ENCODE results near the gene SHC1.
A peak's percentile ranks its signal among the peaks of the same experiment; 100 is the strongest.

Gene SHC1

DNA sequence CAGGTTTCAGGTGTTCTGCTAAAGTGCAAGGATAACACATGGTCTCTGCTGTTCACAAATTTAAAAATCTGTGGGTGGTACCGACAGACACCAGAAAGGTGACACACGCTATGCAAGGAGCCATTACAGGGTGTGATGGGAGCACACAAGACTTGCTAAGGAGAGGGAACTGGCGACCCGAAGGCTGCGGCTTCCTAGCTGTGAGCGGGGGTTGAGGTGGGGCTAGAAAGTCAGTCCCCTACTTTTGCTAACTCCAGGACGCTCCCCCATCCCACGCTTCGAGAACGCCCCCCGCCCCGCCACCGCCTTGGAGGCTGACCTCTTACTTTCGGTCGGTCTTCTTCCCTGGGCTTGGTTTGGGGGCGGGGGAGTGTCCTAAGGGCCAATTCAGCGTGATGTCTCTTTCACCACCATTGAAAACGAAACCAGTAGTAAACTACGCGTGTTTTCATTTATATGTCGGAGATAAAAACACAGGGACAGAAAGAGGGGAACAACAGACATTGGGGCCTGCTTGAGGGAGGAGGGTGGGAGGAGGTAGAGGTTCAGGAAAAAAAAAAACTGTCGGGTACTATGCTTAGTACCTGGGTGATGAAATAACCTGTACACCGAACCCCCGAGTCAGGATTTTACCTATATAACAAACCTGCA lies 5.0 kb upstream of the SHC1 start:
- Mint-ChIP-seq H3K36me3 (ENCODE audit: low read depth) (peaks cover 19% of the 10 kb centered on the region), H3K27ac (no peak overlapping the region), H3K9me3 (no peaks in the 10 kb centered on the region), H3K4me1 (ENCODE audit: low read depth) (peaks cover 32% of the 10 kb centered on the region), H3K27me3 (no peaks in the 10 kb centered on the region), H3K4me3 (no peak overlapping the region)
- peak; percentile 78 for DNase-seq

DNA sequence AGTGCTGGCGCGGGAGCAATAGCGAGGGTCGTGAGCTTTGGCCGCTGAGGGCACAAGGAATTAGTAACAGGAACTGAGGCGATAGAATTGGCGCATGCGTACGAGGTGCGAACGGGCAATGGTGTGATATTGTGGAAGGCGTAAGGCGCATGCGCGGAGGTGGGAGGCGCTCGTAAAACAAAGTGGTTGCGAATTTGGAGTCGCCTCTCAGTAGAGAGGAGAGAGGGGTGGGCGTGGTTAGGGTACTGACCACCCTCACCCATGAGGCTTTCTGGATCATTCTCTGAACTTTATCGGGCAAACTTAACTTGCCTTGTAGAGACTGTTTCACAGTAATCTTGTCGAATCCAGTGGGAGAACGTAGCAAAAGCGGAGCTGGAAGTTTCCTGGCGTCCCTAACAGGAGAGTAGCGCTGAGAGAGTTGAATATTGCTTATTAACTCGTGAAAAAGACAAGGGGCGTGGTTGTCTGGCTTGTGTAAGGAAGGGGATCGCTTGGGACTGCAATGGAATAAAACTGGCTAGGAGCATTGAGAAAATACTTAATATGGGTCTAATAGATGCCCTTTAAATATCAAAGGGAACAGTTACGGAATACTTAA lies 4.4 kb upstream of the SHC1 start:
- H3K27me3 Mint-ChIP-seq: no peaks in the 10 kb centered on the region
- H3K27ac Mint-ChIP-seq: no peak overlapping the region
- peaks cover 19% of the 10 kb centered on the region for H3K36me3 Mint-ChIP-seq (ENCODE audit: low read depth)
- peak; percentile 94 for DNase-seq
- peaks cover 32% of the 10 kb centered on the region for H3K4me1 Mint-ChIP-seq (ENCODE audit: low read depth)
- H3K9me3 Mint-ChIP-seq: no peaks in the 10 kb centered on the region
- H3K4me3 Mint-ChIP-seq: no peak overlapping the region

DNA sequence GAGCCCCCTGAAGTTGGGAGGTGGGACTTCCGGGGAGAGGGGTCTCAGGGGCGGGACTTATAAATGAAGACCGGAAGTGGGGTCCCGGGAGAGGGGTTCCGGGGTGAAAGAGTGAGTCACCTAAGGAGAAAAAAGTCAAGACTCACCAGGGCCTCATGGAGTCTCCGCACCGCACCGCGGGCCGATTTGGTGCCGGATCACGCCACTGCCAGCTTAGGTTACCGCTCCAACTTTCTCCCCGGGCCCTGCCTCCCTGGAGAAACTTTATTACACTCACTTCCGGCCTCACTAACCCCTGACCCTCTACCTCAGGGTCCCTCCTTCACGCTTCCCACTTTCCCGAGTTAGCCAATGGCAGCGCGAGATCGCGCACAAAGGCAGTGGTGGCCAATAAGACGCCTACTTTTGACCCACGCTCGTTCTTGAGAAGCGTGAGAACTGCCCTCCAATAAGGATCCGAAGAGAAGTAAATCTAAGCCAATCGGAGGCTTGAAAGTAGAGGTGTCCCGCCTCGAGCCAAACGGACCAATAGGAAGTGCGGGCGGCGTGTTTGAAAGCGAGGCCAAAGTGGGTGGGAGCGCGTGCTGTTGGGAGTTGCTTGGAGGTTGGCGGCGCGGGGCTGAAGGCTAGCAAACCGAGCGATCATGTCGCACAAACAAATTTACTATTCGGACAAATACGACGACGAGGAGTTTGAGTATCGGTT lies 3.7 kb upstream of the SHC1 start, which contains the start of gene CKS1B:
Gene CKS1B, plus strand, starts transcription at position 580 of the 706 bp plus-strand sequence. Its CDS starts 65 bp downstream, at position 645.
- Mint-ChIP-seq H3K27ac (no peak within 1 kb of the TSS), H3K36me3 (ENCODE audit: low read depth) (peaks cover 24% of the 10 kb centered on the region), H3K27me3 (no peaks in the 10 kb centered on the region), H3K4me1 (ENCODE audit: low read depth) (peaks cover 35% of the 10 kb centered on the region), H3K4me3 (no peak within 1 kb of the TSS), H3K9me3 (no peaks in the 10 kb centered on the region)
- no peak for DNase-seq

DNA sequence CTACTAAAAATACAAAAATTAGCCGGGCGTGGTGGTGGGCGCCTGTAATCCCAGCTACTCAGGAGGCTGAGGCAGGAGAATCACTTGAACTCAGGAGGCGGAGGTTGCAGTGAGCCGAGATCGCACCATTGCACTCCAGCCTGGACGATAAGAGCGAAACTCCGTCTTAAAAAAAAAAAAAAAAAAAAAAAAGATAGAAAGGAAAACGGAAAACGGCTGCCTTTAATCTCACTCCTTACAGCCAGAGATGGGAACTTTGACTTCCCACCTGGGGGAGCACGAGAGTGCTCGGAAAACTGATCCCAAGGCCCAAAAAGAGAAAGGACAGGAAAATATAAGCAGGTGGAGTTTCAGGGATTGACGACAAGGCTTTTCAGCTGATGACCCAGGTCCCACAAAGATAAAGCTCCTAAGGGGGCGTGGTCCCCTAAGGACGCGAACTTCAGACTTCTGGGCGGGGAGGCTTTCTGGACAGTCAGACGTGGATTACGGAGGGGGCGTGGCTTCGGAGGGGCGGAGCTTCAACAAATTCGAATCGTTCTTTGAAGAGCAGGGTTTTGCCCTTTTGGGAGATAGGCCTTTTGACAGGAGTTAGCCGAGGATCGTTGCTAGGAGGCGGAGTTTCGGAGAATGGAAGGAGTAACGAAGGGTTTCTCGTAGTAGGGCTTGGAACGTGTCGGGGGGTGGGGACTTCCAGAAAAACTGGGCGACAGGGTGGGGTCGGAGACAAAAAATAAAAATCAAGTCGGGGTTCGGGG lies 3.0 kb upstream of the SHC1 start:
- no peak overlapping the region for H3K4me3 Mint-ChIP-seq
- H3K36me3 Mint-ChIP-seq (ENCODE audit: low read depth): peaks cover 31% of the 10 kb centered on the region
- H3K4me1 Mint-ChIP-seq (ENCODE audit: low read depth): peaks cover 39% of the 10 kb centered on the region
- peak; percentile 93 for DNase-seq
- H3K9me3 Mint-ChIP-seq: no peaks in the 10 kb centered on the region
- H3K27ac Mint-ChIP-seq: no peak overlapping the region
- H3K27me3 Mint-ChIP-seq: no peaks in the 10 kb centered on the region

DNA sequence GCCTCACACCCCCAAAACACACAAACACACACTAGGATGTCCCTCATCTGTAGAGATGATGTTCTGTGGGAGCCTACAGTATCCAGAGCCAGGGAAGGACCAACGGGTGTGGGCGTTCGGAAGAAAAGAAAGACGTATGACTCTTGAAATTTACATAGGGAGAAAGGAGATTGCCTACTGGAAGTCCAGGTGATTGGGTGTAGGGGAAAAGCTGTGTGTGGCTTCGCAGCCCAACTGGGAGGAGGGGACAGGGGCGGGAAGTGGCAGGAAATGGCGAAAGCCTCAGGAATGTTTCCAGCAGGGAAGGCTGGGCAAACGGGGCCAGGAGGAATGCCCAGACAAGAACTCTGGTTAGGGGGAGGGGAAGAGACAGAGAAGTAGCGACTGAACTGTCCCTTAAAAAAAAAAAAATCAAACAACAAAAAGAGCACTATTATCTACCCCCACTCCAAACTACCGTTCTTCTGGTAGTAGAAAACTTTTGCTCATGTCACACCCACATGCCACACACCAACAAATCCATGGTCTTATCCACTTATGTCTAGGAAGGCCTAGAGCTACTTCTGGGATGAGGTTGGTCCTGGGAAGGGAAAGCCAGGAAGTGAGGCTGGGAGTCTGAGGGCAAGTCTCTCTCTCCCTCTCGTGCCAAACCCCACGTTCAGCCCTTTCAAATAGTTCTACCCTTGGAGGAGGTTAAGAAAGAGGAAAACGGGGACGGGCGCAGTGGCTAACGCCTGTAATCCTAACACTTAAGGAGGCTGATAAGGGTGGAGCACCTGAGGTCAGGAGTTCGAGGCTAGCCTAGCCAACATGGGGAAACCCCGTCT lies 2.2 kb upstream of the SHC1 start:
- DNase-seq: no peak
- Mint-ChIP-seq H3K36me3 (ENCODE audit: low read depth) (peaks cover 39% of the 10 kb centered on the region), H3K4me1 (ENCODE audit: low read depth) (peaks cover 37% of the 10 kb centered on the region), H3K4me3 (no peak overlapping the region), H3K27ac (no peak overlapping the region), H3K27me3 (no peaks in the 10 kb centered on the region), H3K9me3 (no peaks in the 10 kb centered on the region)

DNA sequence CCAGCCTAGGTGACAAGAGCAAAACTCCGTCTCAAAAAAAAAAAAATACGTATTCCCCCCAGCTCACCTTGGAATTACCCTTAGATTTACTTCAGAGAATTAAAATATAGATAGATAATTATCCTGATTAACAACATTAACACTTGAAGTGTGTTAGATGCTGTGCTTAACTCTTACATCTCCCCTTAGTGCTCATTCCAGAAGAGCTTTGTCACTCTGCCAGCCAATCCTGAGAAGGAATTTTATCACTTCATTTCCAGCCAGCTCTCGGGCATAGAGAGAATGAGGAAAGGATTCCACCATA lies 1.6 kb upstream of the SHC1 start:
- Mint-ChIP-seq H3K27me3 (no peaks in the 10 kb centered on the region), H3K4me1 (ENCODE audit: low read depth) (peaks cover 33% of the 10 kb centered on the region), H3K27ac (no peak overlapping the region), H3K9me3 (no peaks in the 10 kb centered on the region), H3K4me3 (no peak overlapping the region), H3K36me3 (ENCODE audit: low read depth) (peaks cover 45% of the 10 kb centered on the region)
- no peak for DNase-seq

DNA sequence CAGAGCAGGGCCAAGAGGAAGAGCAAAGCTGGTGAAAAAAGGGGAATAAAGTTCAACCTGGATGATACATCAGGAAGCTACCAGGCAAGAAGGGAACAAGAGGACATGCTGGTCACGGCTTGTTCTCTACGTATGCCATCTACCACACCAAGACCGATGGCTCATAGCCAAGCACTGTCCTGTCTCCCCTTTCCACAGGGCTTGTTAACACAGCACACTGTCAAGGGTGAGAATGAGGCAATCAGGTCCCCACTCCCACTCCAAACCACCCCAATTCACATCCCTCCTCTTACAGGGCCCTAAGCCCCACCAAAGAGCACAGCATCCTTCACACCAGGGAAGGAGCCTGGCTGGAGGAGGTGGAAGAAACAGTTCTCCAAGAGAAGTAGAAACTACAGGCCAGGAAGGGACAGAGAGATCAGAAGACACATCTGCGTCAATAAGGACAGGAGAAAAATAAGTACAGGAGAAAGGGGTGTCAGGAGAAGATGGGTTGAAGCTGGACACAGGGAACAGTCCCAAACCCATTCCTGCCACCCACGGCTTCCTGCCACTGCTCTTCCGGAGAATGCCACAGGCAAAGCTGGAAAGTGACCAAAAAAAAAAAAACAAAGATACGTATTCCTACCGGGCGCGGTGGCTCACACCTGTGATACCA lies 923 bp upstream of the SHC1 start:
- no peak for DNase-seq
- peak overlapping the region; percentile 88 for H3K27ac Mint-ChIP-seq
- peaks cover 52% of the 10 kb centered on the region for H3K36me3 Mint-ChIP-seq (ENCODE audit: low read depth)
- no peaks in the 10 kb centered on the region for H3K27me3 Mint-ChIP-seq
- no peaks in the 10 kb centered on the region for H3K9me3 Mint-ChIP-seq
- H3K4me1 Mint-ChIP-seq (ENCODE audit: low read depth): peaks cover 33% of the 10 kb centered on the region
- peak overlapping the region; percentile 27 for H3K4me3 Mint-ChIP-seq

DNA sequence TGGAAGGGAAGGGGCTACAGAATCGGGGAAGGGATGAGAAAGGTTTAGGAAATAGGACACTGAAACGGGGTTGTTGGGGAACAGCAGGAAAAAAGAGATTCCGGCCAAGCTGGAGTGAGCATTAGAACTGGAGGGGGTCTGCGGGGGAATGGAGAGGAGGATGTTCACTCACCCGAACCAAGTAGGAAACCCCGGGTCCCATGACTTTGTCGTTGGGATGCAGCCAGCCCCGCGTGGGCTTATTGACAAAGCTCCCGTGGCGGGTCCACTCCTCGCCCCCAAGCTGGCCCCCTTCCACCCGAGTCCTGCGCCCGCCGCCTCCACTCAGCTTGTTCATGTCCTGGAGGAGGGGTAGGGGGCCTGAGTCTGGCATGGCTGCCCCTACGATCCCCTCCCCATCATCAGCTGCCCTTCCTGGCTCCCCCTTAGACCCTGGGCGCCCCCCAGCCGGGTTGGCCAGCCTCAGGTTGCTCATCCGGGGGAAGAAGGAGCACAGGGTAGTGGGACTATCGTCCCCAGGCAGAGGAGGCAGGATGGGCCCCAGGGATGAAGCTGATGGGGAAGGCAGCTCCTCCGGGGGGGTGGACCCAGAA lies 591 bp downstream of the SHC1 start:
- no peak overlapping the region for H3K4me3 Mint-ChIP-seq
- no peaks in the 10 kb centered on the region for H3K9me3 Mint-ChIP-seq

DNA sequence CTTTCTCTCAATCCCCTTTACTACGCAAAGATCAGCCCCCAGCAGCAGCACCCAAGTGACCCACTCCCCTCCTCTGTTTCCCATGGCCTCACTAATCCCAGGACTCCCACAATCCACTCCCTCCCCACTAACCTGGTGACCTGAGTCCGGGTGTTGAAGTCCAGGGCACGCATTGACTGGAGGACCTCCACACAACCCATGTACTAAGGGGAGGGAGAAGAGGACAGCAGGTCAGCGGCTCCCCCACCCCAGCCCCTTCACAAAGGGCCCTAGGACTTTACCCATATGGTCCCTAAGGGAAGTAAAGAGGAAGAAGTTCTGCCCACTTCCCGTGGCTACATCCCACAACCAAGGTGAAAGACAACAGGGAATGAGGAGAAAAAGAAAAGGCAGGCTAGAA lies 1.3 kb downstream of the SHC1 start:
- H3K9me3 Mint-ChIP-seq: no peaks in the 10 kb centered on the region
- DNase-seq: no peak
- H3K4me1 Mint-ChIP-seq (ENCODE audit: low read depth): peaks cover 36% of the 10 kb centered on the region
- H3K4me3 Mint-ChIP-seq: no peak overlapping the region
- peaks cover 74% of the 10 kb centered on the region for H3K36me3 Mint-ChIP-seq (ENCODE audit: low read depth)
- H3K27ac Mint-ChIP-seq: peak overlapping the region; percentile 85
- no peaks in the 10 kb centered on the region for H3K27me3 Mint-ChIP-seq

More for the DNA sequence above, 591 bp downstream of the SHC1 start:
- no peak for DNase-seq
- Mint-ChIP-seq H3K36me3 (ENCODE audit: low read depth) (peaks cover 66% of the 10 kb centered on the region), H3K4me1 (ENCODE audit: low read depth) (peaks cover 33% of the 10 kb centered on the region), H3K27me3 (no peaks in the 10 kb centered on the region), H3K27ac (peak overlapping the region; percentile 88)

DNA sequence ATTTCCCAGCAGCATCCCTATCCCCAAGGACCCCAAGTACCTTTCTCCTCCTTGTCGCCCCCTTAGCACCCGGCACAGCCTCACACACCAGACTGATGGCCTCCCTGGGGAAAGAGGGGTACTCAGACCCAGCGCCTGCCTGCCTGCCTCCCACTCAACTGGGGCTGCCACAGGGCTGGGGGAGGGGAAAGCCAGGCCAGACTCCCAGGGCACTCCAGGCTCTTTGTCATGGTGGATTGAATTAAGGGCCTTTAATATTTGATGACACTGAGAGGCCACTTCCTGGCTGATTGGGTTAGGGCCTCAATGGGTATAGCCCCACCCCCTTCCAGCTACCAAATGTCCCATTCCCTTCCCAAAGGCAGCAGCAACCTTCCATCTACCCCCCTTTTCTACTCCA lies 1.8 kb downstream of the SHC1 start:
- peaks cover 40% of the 10 kb centered on the region for H3K4me1 Mint-ChIP-seq (ENCODE audit: low read depth)
- peak overlapping the region; percentile 85 for H3K27ac Mint-ChIP-seq
- no peak overlapping the region for H3K4me3 Mint-ChIP-seq
- no peak for DNase-seq
- peaks cover 79% of the 10 kb centered on the region for H3K36me3 Mint-ChIP-seq (ENCODE audit: low read depth)
- no peaks in the 10 kb centered on the region for H3K27me3 Mint-ChIP-seq
- H3K9me3 Mint-ChIP-seq: no peaks in the 10 kb centered on the region

DNA sequence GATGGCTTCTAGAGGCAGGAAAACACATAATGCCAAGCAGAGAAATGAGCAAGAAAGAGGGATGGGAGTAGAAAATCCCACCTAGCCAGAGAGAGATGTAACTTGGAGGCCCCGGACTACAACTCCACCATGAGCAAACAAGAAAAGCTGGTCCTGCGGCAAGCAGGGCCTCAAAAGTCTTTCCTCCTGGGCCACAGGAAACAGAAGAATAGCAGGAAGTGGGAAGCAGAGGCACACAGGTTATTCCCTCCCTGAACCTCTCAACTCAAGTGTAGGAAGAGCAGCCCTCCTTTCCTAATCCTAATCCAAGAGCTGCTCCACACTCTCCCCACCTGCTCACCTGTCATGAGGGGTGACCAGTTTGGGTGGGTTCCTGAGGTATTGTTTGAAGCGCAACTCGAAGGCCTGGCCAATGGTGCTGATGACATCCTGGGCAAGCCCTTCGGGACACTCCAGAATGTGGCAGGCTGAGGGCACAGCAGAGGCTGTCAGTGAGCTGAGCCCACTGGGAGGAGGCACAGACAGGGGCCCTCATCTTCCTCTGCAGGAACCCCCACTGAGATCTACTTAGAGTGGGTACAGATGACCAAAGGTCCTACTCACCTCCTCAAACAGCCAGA lies 3.1 kb downstream of the SHC1 start:
- Mint-ChIP-seq H3K27me3 (no peaks in the 10 kb centered on the region), H3K4me1 (ENCODE audit: low read depth) (peaks cover 46% of the 10 kb centered on the region), H3K27ac (peak overlapping the region; percentile 68), H3K9me3 (no peaks in the 10 kb centered on the region), H3K36me3 (ENCODE audit: low read depth) (peaks cover 87% of the 10 kb centered on the region), H3K4me3 (no peak overlapping the region)
- no peak for DNase-seq

DNA sequence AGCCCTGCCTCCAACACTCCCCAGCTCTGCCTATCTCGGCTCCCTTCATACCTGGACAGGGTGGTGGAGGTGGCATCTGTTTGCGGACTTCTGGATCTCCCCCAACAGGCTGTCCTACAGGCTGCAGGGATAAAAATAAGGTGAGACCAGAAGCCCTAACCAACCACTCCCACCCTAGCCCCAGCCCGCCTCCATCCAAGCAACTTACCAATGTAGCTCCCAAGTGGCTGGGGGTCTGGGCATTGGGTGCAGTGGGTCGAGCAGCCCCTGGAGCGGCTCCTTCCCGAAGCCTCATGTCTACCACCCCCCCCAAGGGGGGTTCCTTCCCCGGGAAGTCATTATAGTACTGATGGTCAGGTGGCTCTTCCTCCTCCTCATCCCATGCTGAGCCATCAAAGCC lies 4.4 kb downstream of the SHC1 start:
- no peak for DNase-seq
- Mint-ChIP-seq H3K27ac (peak overlapping the region; percentile 29), H3K4me1 (ENCODE audit: low read depth) (peaks cover 36% of the 10 kb centered on the region), H3K36me3 (ENCODE audit: low read depth) (peaks cover 83% of the 10 kb centered on the region), H3K4me3 (no peak overlapping the region), H3K9me3 (no peaks in the 10 kb centered on the region), H3K27me3 (no peaks in the 10 kb centered on the region)

DNA sequence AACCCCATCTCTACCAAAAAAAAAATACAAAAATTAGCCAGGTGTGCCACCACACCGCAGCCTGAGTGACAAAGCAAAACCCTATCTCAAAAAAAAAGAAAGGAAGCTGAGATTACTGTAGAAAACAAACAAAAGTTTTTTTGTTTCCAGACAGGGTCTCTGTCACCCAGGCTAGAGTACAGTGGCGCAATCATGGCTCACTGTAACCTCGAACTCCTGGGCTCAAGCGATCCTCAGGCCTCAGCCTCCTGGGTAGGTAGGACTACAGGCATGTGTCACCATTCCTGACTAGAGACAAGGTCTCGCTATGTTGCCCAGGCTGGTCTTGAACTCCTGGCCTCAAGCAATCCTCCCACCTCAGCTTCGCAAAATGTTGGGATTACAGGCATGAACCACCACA lies 6.2 kb downstream of the SHC1 start:
- no peak for DNase-seq
- peaks cover 39% of the 10 kb centered on the region for H3K4me1 Mint-ChIP-seq (ENCODE audit: low read depth)
- H3K27me3 Mint-ChIP-seq: no peaks in the 10 kb centered on the region
- H3K4me3 Mint-ChIP-seq: no peak overlapping the region
- peak overlapping the region; percentile 85 for H3K27ac Mint-ChIP-seq
- H3K9me3 Mint-ChIP-seq: no peaks in the 10 kb centered on the region
- peaks cover 90% of the 10 kb centered on the region for H3K36me3 Mint-ChIP-seq (ENCODE audit: low read depth)
